Endodermal cell (in vitro differentiated cells): Measurements from ENCODE around the gene NAV2. TPM values are rescaled to one million over a fixed set of nuclear protein-coding genes. Genes with fewer than 3 reads are reported as not detected.

Source experiments
- DNase-seq: peaks from one replicate; pipeline ENCODE4 v3.0.0-alpha.2; 2017
- H3K27ac ChIP-seq: 2 replicates; pipeline ENCODE4 v1.5.1; 2013; ENCODE audit warnings: mild to moderate bottlenecking, low read depth, low read length, moderate library complexity
- H3K27me3 ChIP-seq: 2 replicates; pipeline ENCODE4 v1.6.1; 2013; ENCODE audit warnings: mild to moderate bottlenecking, low read length, moderate library complexity; ENCODE audit not compliant: insufficient read depth, control insufficient read depth, poor library complexity, severe bottlenecking
- H3K36me3 ChIP-seq: 2 replicates; pipeline ENCODE4 v1.7.0; 2013; ENCODE audit warnings: mild to moderate bottlenecking, low read length, moderate library complexity; ENCODE audit not compliant: control insufficient read depth, insufficient read depth
- H3K4me1 ChIP-seq: one replicate; pipeline ENCODE4 v1.7.0; 2013; ENCODE audit warnings: low read length; ENCODE audit not compliant: control insufficient read depth, insufficient read depth
- H3K4me3 ChIP-seq: 2 replicates; pipeline ENCODE4 v1.5.1; 2013; ENCODE audit warnings: mild to moderate bottlenecking, low read length, moderate library complexity
- H3K9ac ChIP-seq: 2 replicates; pipeline ENCODE4 v1.6.1; 2013; ENCODE audit warnings: mild to moderate bottlenecking, low read length, moderate library complexity; ENCODE audit not compliant: poor library complexity, severe bottlenecking; ENCODE audit errors: extremely low read depth
- H3K9me3 ChIP-seq: 2 replicates; pipeline ENCODE4 v1.6.1; 2013; ENCODE audit warnings: mild to moderate bottlenecking, low read length, moderate library complexity; ENCODE audit not compliant: control insufficient read depth
- H3K27ac Mint-ChIP-seq: 2 replicates; pipeline ENCODE4 v1.8.0; 2020; ENCODE audit warnings: mixed read lengths
- H3K27me3 Mint-ChIP-seq: 2 replicates; pipeline ENCODE4 v1.8.0; 2021; ENCODE audit warnings: mild to moderate bottlenecking, mixed read lengths; ENCODE audit not compliant: insufficient read depth
- H3K36me3 Mint-ChIP-seq: 2 replicates; pipeline ENCODE4 v1.8.0; 2020; ENCODE audit warnings: low read depth, mixed read lengths
- H3K4me1 Mint-ChIP-seq: 2 replicates; pipeline ENCODE4 v1.8.0; 2020; ENCODE audit warnings: mixed read lengths
- H3K4me3 Mint-ChIP-seq: 2 replicates; pipeline ENCODE4 v1.8.0; 2020; ENCODE audit warnings: mild to moderate bottlenecking, moderate library complexity, mixed read lengths
- H3K9me3 Mint-ChIP-seq: 2 replicates; pipeline ENCODE4 v1.8.0; 2020; ENCODE audit warnings: mild to moderate bottlenecking, mixed read lengths
- CTCF ChIP-seq: fragments of 200-600 bp; sonication (generic); conservative IDR thresholded peaks from 2 replicates; pipeline ENCODE4 v1.5.0; 2021; ENCODE audit warnings: antibody characterized with exemption, mild to moderate bottlenecking
- WGBS, 2 experiments: methylation state at CpG; one replicate each; pipeline versions ENCODE4 v1.1.5 to v1.1.7; 2013; ENCODE audit warnings: missing lambda C conversion rate in 2 of 2, mixed read lengths in 1 of 2; ENCODE audit not compliant: insufficient coverage in 1 of 2, insufficient read length in 1 of 2; 5-methylcytosine and 5-hydroxymethylcytosine counted together
- total RNA-seq, 2 donors: library from RNA; stranded (reverse); fragmentation: NEBNext Ultra II Directional in 1 of 2; extraction: Animal tissue kit (Norgen Biotek cat#: 25700) in 1 of 2; gene quantifications; 2 replicates in 1 of 2; 3 replicates in 1 of 2; pipeline ENCODE4 v1.2.1, GENCODE V29; 2021

The NAV2 gene
- total RNA-seq, 2 donors from 2014 or later: 37.1 to 42.4 TPM

GRCh38 chr11:19675397-19675796 lies 37.2 kb upstream of the NAV2 start:
- Histone ChIP-seq H3K27me3 (no peaks in the 10 kb centered on the region), H3K9me3 (no peaks in the 10 kb centered on the region), H3K9ac (no peak overlapping the region), H3K4me3 (no peak overlapping the region), H3K27ac (no peak overlapping the region), H3K4me1 (peaks cover 18% of the 10 kb centered on the region), H3K36me3 (no peaks in the 10 kb centered on the region)
- Mint-ChIP-seq H3K36me3 (no peaks in the 10 kb centered on the region), H3K4me1 (peaks cover 44% of the 10 kb centered on the region), H3K9me3 (no peaks in the 10 kb centered on the region), H3K27me3 (no peaks in the 10 kb centered on the region), H3K27ac (no peak overlapping the region), H3K4me3 (no peak overlapping the region)
- WGBS, 2 experiments: 96% methylated on average over 4 to 5 of the region's 5 CpGs
- no peak for DNase-seq
- no peak for TF ChIP-seq CTCF

- no peaks in the 10 kb centered on the region for H3K36me3 ChIP-seq
- no peak for TF ChIP-seq CTCF
- H3K36me3 Mint-ChIP-seq: no peaks in the 10 kb centered on the region
- no peaks in the 10 kb centered on the region for H3K27me3 Mint-ChIP-seq
- no peaks in the 10 kb centered on the region for H3K27me3 ChIP-seq
- H3K9ac ChIP-seq: no peak overlapping the region
- peak overlapping the region; percentile 87 for H3K27ac ChIP-seq
- peaks cover 6% of the 10 kb centered on the region for H3K4me1 ChIP-seq
- H3K27ac Mint-ChIP-seq: no peak overlapping the region
- H3K9me3 Mint-ChIP-seq: no peaks in the 10 kb centered on the region
- H3K4me3 ChIP-seq: no peak overlapping the region
- no peaks in the 10 kb centered on the region for H3K9me3 ChIP-seq
- WGBS, 2 experiments: 68 to 87% methylated on average over 14 to 15 of the region's 15 CpGs
- H3K4me1 Mint-ChIP-seq: peaks cover 36% of the 10 kb centered on the region
- H3K4me3 Mint-ChIP-seq: no peak overlapping the region
- no peak for DNase-seq
Measured at GRCh38 chr11:19676475-19677380, 35.9 kb upstream of the NAV2 start.

GRCh38 chr11:19677381-19678080 lies 35.1 kb upstream of the NAV2 start:
- no peaks in the 10 kb centered on the region for H3K9me3 Mint-ChIP-seq
- H3K4me1 Mint-ChIP-seq: peaks cover 30% of the 10 kb centered on the region
- no peaks in the 10 kb centered on the region for H3K36me3 Mint-ChIP-seq
- no peak overlapping the region for H3K4me3 Mint-ChIP-seq
- H3K27ac ChIP-seq: no peak overlapping the region
- H3K4me1 ChIP-seq: peaks cover 5% of the 10 kb centered on the region
- H3K9ac ChIP-seq: no peak overlapping the region
- no peaks in the 10 kb centered on the region for H3K36me3 ChIP-seq
- H3K27ac Mint-ChIP-seq: no peak overlapping the region
- H3K27me3 ChIP-seq: no peaks in the 10 kb centered on the region
- no peaks in the 10 kb centered on the region for H3K9me3 ChIP-seq
- WGBS, 2 experiments: 87 to 91% methylated on average over 4 to 8 of the region's 8 CpGs
- no peak for DNase-seq
- no peak overlapping the region for H3K4me3 ChIP-seq
- no peaks in the 10 kb centered on the region for H3K27me3 Mint-ChIP-seq
- TF ChIP-seq CTCF: no peak
